H9 (cell line): Measurements from ENCODE around the gene ISYNA1. TPM values are rescaled to one million over a fixed set of nuclear protein-coding genes. Genes with fewer than 3 reads are reported as not detected.

Experiments
- DNase-seq: peaks from one replicate; pipeline ENCODE4 v3.0.0-alpha.2; 2017
- H2AFZ ChIP-seq: one replicate; pipeline ENCODE4 v1.6.1; 2013; ENCODE audit warnings: mild to moderate bottlenecking, low read length, control low read depth, moderate library complexity
- H2AK5ac ChIP-seq: 2 replicates; pipeline ENCODE4 v1.6.1; 2013; ENCODE audit warnings: low read length, control low read depth, mixed read lengths; ENCODE audit not compliant: insufficient read length
- H2BK120ac ChIP-seq: one replicate; pipeline ENCODE4 v1.6.1; 2013; ENCODE audit warnings: low read depth, mild to moderate bottlenecking, low read length, control low read depth, inconsistent platforms; ENCODE audit not compliant: poor library complexity, severe bottlenecking
- H2BK12ac ChIP-seq: 2 replicates; pipeline ENCODE4 v1.6.1; 2013; ENCODE audit warnings: low read length, control low read depth, mixed read lengths, low read depth; ENCODE audit not compliant: insufficient read length
- H2BK15ac ChIP-seq: 2 replicates; pipeline ENCODE4 v1.6.1; 2013; ENCODE audit warnings: low read depth, low read length, control low read depth
- H2BK20ac ChIP-seq: one replicate; pipeline ENCODE4 v1.6.1; 2013; ENCODE audit warnings: low read depth, mild to moderate bottlenecking, low read length, control low read depth, inconsistent platforms; ENCODE audit not compliant: poor library complexity, severe bottlenecking
- H2BK5ac ChIP-seq: 2 replicates; pipeline ENCODE4 v1.6.1; 2013; ENCODE audit warnings: low read length, control low read depth, mixed read lengths; ENCODE audit not compliant: insufficient read length
- H3K14ac ChIP-seq: 2 replicates; pipeline ENCODE4 v1.6.1; 2013; ENCODE audit warnings: low read length, control low read depth; ENCODE audit not compliant: insufficient read depth
- H3K18ac ChIP-seq: 2 replicates; pipeline ENCODE4 v1.6.1; 2013; ENCODE audit warnings: low read depth, mild to moderate bottlenecking, mixed read lengths, low read length, control low read depth; ENCODE audit not compliant: insufficient read length
- H3K23ac ChIP-seq: 2 replicates; pipeline ENCODE4 v1.6.1; 2013; ENCODE audit warnings: low read length, control low read depth, mixed read lengths, low read depth; ENCODE audit not compliant: insufficient read length
- H3K23me2 ChIP-seq: 2 replicates; pipeline ENCODE4 v1.6.1; 2013; ENCODE audit warnings: low read depth, mild to moderate bottlenecking, mixed read lengths, low read length, control low read depth; ENCODE audit not compliant: insufficient read length, poor library complexity, severe bottlenecking
- H3K27ac ChIP-seq: 2 replicates; pipeline ENCODE4 v1.5.1; 2013; ENCODE audit warnings: low read length, control low read depth, mixed read lengths, low read depth; ENCODE audit not compliant: insufficient read length
- H3K27me3 ChIP-seq: 2 replicates; pipeline ENCODE4 v1.6.1; 2013; ENCODE audit warnings: low read length, control low read depth, inconsistent platforms; ENCODE audit not compliant: insufficient read depth
- H3K4ac ChIP-seq: 2 replicates; pipeline ENCODE4 v1.6.1; 2013; ENCODE audit warnings: low read depth, mild to moderate bottlenecking, control low read depth, inconsistent platforms, low read length, moderate library complexity
- H3K4me1 ChIP-seq: 2 replicates; pipeline ENCODE4 v1.6.1; 2013; ENCODE audit warnings: low read length, control low read depth, inconsistent platforms; ENCODE audit not compliant: insufficient read depth
- H3K4me2 ChIP-seq: 2 replicates; pipeline ENCODE4 v1.6.1; 2013; ENCODE audit warnings: low read length, control low read depth, mixed read lengths; ENCODE audit not compliant: insufficient read length, insufficient read depth
- H3K56ac ChIP-seq: 2 replicates; pipeline ENCODE4 v1.6.1; 2013; ENCODE audit warnings: low read depth, mild to moderate bottlenecking, mixed read lengths, low read length, control low read depth; ENCODE audit not compliant: insufficient read length
- H3K79me1 ChIP-seq: 2 replicates; pipeline ENCODE4 v1.6.1; 2013; ENCODE audit warnings: low read depth, mild to moderate bottlenecking, moderate library complexity, low read length, control low read depth, inconsistent platforms; ENCODE audit not compliant: insufficient read depth, poor library complexity, severe bottlenecking
- H3K79me2 ChIP-seq: 2 replicates; pipeline ENCODE4 v1.6.1; 2013; ENCODE audit warnings: low read length, control low read depth, inconsistent platforms; ENCODE audit not compliant: insufficient read depth
- H3K9ac ChIP-seq: 2 replicates; pipeline ENCODE4 v1.6.1; 2013; ENCODE audit warnings: low read length, control low read depth, mixed read lengths; ENCODE audit not compliant: insufficient read length; ENCODE audit errors: extremely low read depth
- H3K9me3 ChIP-seq: one replicate; pipeline ENCODE4 v1.6.1; 2013; ENCODE audit warnings: low read depth, low read length, inconsistent platforms; ENCODE audit not compliant: control insufficient read depth
- H3T11ph ChIP-seq: one replicate; pipeline ENCODE4 v1.6.1; 2013; ENCODE audit warnings: mild to moderate bottlenecking, low read length, control low read depth, inconsistent platforms
- H4K20me1 ChIP-seq: one replicate; pipeline ENCODE4 v1.6.1; 2013; ENCODE audit not compliant: control insufficient read depth, insufficient read length, insufficient read depth
- H4K5ac ChIP-seq: 2 replicates; pipeline ENCODE4 v1.6.1; 2013; ENCODE audit warnings: low read depth, mild to moderate bottlenecking, mixed read lengths, low read length, control low read depth; ENCODE audit not compliant: insufficient read length
- H4K8ac ChIP-seq: replicated peaks from 2 replicates; pipeline ENCODE4 v1.6.1; 2013; ENCODE audit warnings: low read length, control low read depth, mixed read lengths, low read depth; ENCODE audit not compliant: insufficient read length
- H4K91ac ChIP-seq: 2 replicates; pipeline ENCODE4 v1.6.1; 2013; ENCODE audit warnings: low read depth, mild to moderate bottlenecking, moderate library complexity, mixed read lengths, low read length, control low read depth; ENCODE audit not compliant: insufficient read length
- H3K27ac Mint-ChIP-seq, 3 experiments: 2 replicates in 2 of 3; 3 replicates in 1 of 3; pipeline ENCODE4 v1.8.0; 2020 to 2021; ENCODE audit warnings: mixed read lengths in 3 of 3, mild to moderate bottlenecking in 1 of 3, moderate library complexity in 1 of 3
- H3K27me3 Mint-ChIP-seq: 2 replicates; pipeline ENCODE4 v1.8.0; 2021; ENCODE audit warnings: low read depth, mild to moderate bottlenecking, moderate library complexity, mixed read lengths
- H3K36me3 Mint-ChIP-seq, 3 experiments: 2 replicates in 2 of 3; 3 replicates in 1 of 3; pipeline ENCODE4 v1.8.0; 2020 to 2021; ENCODE audit warnings: low read depth in 3 of 3, mixed read lengths in 3 of 3; ENCODE audit not compliant: insufficient read depth in 1 of 3
- H3K4me1 Mint-ChIP-seq, 2 experiments: 2 replicates each; pipeline ENCODE4 v1.8.0; 2020; ENCODE audit warnings: mixed read lengths in 2 of 2
- H3K4me3 Mint-ChIP-seq, 2 experiments: 2 replicates in 1 of 2; 3 replicates in 1 of 2; pipeline ENCODE4 v1.8.0; 2020 to 2021; ENCODE audit warnings: mild to moderate bottlenecking in 2 of 2, mixed read lengths in 2 of 2, moderate library complexity in 1 of 2
- H3K9me3 Mint-ChIP-seq, 2 experiments: 2 replicates in 1 of 2; 3 replicates in 1 of 2; pipeline ENCODE4 v1.8.0; 2020; ENCODE audit warnings: mild to moderate bottlenecking in 2 of 2, mixed read lengths in 2 of 2, moderate library complexity in 1 of 2
- CTCF ChIP-seq: fragments of 200-600 bp; sonication (generic); conservative IDR thresholded peaks from 3 replicates; pipeline ENCODE4 v1.8.0; 2021; ENCODE audit warnings: antibody characterized with exemption, mild to moderate bottlenecking
- WGBS: extraction: QIAGEN DNeasy Blood & Tissue Kit; methylation state at CpG from one replicate; pipeline ENCODE4 v1.1.7; 2013; ENCODE audit warnings: missing lambda C conversion rate, low lambda C conversion rate, mixed read lengths; ENCODE audit not compliant: insufficient read length; ENCODE audit errors: extremely low coverage; 5-methylcytosine and 5-hydroxymethylcytosine counted together
- total RNA-seq: library from RNA; stranded (reverse); gene quantifications from 2 replicates; pipeline ENCODE4 v1.2.1, GENCODE V29; 2021

ISYNA1 gene
- total RNA-seq, 1 experiment from 2014 or later, result 241 TPM

DNA sequence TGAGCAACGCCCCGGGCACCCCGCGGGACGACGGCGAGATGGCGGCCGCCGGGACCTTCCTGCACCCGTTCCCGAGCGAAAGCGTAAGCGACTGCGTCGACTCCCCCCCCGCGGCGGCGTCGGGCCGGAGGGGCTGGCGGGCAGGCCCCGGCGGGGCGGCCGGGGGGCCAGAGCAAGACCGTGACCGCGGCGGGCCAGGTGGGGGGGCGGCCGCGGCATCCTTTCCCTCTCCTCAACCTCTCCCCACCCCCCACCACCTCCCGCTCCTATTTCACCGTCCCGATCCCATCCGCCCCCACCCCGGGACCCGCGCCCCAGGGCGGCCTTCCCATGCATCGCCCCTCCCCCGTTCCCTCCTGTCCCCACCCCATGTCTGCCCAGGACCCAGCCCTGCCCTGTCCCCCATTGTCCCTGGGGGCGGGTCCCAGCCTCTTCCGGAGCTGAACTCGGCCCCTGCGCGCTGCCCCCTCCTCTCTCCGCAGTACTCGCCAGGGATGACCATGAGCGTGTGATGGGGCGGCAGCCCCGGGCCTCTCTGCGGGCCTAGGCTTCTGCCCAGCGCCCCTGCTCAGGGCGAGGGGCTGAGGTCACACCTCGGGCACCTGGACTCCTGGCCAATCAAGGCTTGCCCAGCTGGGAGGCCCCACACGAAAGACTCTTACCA lies 4.1 kb downstream of the ISYNA1 start:
- no peak overlapping the region for H3K18ac ChIP-seq
- H4K8ac ChIP-seq, result no peak overlapping the region
- H3K27me3 ChIP-seq, result no peaks in the 10 kb centered on the region
- WGBS, result no CpG with 5 or more reads among the region's 60 CpGs
- H4K91ac ChIP-seq, result no peak overlapping the region
- H2BK12ac ChIP-seq, result no peak overlapping the region
- no peak overlapping the region for H2AFZ ChIP-seq
- H3K9ac ChIP-seq, result no peak overlapping the region
- no peak overlapping the region for H3K27ac ChIP-seq
- H3K4me2 ChIP-seq, result no peak overlapping the region
- Mint-ChIP-seq H3K4me3 (peak overlapping the region; percentile 63 to 73), H3K9me3 (no peaks in the 10 kb centered on the region; a peak in 1 of 5 replicates), H3K4me1 (peaks cover 22 to 30% of the 10 kb centered on the region in 2 experiments), H3K36me3 (peaks cover 2 to 21% (median 19%) of the 10 kb centered on the region in 3 experiments; a peak in 6 of 7 replicates), H3K27ac (no peak overlapping the region), H3K27me3 (peaks cover 2% of the 10 kb centered on the region)
- H2AK5ac ChIP-seq, result no peak overlapping the region
- no peaks in the 10 kb centered on the region for H3K79me1 ChIP-seq
- H2BK15ac ChIP-seq, result no peak overlapping the region
- 0 out of 2 replicates have a peak, but pooled peaks cover under 1% of the 10 kb centered on the region for H3K4me1 ChIP-seq
- H3K23me2 ChIP-seq, result peaks cover 16% of the 10 kb centered on the region
- H2BK5ac ChIP-seq, result no peak overlapping the region
- H3T11ph ChIP-seq, result no peak overlapping the region
- H4K5ac ChIP-seq, result no peak overlapping the region
- no peak overlapping the region for H3K56ac ChIP-seq
- H2BK120ac ChIP-seq, result no peak overlapping the region
- H3K9me3 ChIP-seq, result no peaks in the 10 kb centered on the region
- peaks cover 3% of the 10 kb centered on the region for H4K20me1 ChIP-seq
- no peak overlapping the region for H2BK20ac ChIP-seq
- no peak for TF ChIP-seq CTCF
- no peak overlapping the region for H3K14ac ChIP-seq
- no peak overlapping the region for H3K23ac ChIP-seq
- H3K4ac ChIP-seq, result no peak overlapping the region
- DNase-seq, result peak; percentile 89
- H3K79me2 ChIP-seq, result no peaks in the 10 kb centered on the region
